ENCODE data around the gene CPA2.
A peak's percentile ranks its signal among the peaks of the same experiment; 100 is the strongest.
"Not testable (repeated sequence)": the region's sequence is repeated elsewhere in the genome, so short reads cannot be mapped to it uniquely, and the experiment has no call there.

The CPA2 gene

DNA sequence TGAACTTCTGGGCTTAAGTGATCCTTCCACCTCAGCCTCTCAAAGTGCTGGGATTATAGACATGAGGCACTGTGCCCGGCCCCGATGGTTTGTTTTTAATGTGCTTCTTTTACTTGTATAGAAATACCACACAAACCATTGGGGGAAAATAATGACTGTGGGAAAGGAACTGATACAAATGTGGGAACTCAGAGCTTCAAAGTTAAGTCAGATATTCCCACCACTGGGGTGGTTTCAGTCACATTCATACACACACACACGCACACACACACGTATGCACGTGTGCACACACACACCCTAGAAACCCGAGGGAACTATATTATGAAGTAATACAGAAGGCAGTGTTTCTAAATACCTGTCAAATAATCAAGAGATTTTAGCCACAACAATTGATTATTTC is 43.3 kb downstream of the CPA2 start:
- DNase-seq (ENCODE audit: low read depth), result no peak

DNA sequence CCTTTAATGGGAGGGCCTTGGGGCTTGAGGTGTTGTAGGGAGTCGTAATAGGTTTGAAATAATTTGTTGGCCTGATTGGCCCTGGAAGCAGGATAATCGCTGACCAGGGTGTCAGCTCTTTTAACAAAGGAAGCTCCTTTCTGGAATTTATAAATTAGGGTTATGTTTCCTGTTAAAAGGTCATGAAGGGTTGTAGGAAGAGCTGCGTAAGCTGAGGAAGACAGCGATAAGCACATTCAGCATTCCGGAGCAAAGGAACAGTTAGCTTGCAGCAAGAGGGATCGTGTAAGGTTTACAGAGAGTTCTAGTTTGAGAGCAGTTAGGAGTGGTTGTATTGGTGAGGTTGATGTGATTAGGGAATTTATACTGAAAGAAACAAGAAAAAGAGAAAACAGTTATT is 47.6 kb downstream of the CPA2 start:
- no peak for DNase-seq (ENCODE audit: low read depth)

DNA sequence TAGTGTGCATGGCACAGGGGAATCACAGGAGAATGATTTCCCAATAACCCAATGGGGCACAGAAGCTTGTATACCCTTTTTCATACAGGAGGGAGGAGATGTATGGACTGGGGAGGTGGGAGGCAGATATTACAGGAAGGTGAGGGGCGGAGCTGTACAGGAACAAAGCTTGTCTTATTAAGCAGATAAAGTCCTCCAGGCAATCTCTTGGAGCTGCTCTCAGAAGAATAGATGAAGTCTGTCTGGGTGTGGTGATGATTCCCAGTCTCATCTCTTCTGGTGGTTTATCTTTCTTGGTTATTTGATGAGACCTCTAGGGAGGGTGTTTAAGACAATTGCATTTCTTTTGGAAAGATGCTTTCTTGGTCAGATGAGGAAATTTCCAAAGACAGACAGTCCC is 52.9 kb downstream of the CPA2 start:
- no peak for DNase-seq (ENCODE audit: low read depth)

DNA sequence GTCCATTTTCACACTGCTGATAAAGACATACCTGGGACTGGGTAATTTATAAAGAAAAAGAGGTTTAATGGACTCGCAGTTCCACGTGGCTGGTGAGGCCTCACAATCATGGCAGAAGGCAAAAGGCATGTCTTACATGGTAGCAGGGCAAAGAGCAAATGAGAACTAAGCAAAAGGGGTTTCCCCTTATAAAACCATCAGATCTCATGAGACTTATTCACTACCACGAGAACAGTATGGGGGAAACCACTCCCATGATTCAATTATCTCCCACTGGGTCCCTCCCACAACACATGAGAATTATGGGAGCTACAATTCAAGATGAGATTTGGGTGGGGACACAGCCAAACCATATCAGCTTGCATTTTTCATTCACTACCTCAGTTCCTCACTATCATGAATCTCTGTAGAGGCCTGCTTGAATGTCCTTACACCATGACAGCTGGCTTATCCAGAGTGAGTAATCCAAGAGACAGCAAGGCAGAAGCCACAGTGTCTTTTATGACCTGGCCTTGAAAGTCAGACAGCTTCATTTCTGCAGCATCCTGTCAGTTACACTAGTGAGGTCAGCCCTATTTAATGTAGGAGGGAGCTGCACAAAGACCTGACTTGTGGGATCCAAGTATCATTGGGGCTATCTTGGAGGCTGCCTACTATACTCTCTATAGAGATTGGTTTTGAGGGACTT is 55.0 kb downstream of the CPA2 start:
- not testable (repeated sequence) for DNase-seq (ENCODE audit: low read depth)

DNA sequence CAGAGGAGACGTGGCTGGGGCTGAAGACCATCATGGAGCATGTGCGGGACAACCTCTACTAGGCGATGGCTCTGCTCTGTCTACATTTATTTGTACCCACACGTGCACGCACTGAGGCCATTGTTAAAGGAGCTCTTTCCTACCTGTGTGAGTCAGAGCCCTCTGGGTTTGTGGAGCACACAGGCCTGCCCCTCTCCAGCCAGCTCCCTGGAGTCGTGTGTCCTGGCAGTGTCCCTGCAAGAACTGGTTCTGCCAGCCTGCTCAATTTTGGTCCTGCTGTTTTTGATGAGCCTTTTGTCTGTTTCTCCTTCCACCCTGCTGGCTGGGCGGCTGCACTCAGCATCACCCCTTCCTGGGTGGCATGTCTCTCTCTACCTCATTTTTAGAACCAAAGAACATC is 56.0 kb downstream of the CPA2 start:
- DNase-seq (ENCODE audit: low read depth), result no peak

DNA sequence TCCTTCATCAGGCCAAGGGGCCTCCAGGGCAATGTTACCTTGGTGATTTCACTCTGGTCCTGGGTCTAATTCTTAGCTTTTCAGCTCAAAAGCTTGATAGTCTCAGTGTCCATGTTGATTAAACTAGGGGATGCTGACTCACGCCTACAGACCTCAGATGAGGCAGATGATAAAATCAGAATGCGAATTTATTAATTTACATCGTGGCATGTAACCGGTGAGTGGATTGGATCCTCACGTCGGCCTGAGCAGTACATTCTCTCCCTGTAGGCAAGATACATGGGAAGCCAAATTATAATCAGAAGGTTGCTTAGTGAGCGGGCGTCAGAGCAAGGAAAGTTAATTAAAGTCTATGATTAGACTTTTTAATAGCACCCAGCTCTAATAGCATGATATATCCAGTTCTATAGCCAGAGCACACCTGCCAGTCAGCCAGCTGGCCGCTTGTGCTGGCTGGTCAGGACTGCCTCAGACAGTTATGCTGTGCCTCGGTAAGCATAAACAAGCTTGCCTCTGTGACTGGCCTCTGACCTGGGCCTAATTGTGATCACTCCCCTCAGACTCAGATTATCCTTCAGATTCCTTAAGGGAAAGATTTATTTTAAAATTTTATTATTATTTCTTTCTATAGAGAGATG is 57.8 kb downstream of the CPA2 start:
- no peak for DNase-seq (ENCODE audit: low read depth)

DNA sequence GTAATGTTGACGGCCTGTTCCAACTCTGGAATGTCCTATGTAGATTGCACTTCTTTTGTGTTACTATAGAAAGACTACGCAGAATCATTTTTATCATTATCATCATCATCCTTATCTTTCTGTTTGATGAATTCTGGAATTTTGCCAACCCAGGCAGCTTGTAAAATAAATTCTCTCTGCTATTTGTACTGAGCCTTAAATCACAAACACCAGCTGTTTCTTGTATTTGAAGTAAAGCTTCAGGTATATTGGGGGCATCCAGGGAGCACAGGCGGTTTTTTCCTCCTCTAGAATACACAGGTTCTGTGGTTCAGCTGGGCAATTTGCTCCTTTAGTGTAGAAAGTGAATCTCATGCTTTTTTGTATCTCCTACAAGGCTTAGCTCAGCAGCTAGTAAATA is 63.0 kb downstream of the CPA2 start:
- DNase-seq (ENCODE audit: low read depth), result no peak

DNA sequence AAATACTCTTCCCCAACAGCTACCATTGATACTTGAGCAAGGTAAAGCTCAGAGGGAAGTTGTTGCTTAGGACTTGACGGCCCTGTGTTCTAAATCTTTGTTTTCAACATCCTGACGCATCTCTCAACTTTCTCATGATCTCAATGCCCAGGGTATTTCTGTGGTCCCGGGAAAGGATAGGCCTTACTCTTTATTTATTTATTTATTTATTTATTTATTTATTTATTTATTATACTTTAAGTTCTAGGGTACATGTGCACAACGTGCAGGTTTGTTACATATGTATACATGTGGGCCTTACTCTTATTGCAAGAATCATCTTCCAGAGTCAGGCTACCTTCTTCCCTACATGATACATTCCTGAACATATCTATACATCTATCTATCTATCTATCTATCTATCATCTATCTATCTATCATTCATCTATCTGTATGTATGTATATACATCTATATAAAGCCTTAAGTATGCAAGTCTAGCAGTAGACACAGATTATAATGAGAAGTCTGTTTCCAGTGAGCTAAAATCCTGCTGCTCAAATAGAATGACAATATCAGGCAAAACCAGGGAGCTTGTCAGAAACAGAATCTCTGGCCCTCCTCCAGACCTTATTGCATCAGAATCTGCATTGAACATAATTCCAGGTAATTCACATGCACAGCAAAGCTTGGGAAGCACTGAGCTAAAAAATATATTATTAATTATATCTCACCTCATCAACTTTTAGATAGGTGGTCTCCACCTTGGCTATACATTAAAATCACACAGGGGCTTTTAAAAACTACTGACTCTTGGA is 65.8 kb downstream of the CPA2 start:
- DNase-seq (ENCODE audit: low read depth), result no peak

DNA sequence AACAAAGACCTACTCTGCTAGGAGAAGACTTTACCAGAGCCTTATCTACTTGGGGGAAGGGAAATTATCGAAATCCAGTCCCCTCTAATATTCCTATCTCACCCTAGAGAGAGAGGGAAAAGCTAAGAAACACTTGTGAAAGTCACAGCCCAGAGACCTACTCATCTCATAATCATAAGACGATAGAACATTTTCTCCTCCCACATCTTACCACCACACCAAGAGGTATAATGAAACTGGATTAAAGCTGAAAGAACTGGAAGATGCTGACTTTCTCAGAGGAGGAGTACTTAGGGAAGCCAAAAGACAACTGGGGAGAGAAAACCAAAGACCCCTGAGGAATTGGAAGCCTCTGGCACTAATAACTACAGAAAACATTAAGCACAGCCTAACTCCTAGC is 67.2 kb downstream of the CPA2 start:
- no peak for DNase-seq (ENCODE audit: low read depth)

DNA sequence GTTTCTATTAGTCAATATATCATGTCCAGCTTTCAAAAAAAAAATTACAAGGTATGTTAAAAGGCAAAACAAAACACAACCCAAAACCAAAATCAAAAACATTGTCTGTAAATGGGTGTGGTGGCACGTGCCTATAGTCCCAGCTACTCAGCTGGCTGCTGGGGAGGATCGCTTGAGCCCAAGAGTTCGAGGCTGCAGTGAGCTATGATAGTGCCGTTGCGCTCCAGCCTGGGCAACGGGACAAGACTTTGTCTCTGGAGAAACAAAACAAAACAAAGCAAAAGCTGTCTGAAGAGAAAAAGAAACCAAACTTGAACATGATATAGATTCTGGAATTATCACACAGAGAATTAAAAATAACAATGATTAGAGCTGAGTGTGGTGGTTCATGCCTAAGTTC is 67.6 kb downstream of the CPA2 start:
- peak; percentile 27 for DNase-seq (ENCODE audit: low read depth)

DNA sequence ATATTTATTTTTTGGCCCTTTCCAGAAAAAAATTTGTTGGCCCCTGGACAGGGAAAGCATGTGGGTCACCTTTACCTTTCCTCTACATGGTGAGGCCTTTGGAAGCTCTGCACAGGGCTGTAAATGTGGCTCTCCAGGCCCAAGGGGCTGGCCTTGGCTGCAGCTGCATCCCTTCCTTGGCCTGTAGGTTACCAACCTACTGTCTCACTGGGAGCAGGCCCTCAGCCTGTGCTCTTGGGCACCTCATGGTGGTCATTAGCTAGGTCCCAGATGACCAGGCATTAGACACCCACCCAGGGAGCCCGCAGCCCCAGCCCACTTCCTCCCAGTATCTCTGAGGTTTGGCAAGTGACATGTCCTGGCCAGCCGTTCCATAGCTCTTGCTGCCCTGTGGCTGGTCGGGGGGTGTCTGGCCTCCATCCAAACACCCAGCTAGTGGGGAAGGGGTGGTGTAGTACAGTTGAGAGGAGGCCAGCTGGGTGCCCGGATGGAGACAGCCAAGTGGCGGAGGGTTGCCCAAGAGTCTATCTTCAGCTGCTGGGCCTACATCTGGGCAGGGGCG is 70.8 kb downstream of the CPA2 start:
- no peak for DNase-seq (ENCODE audit: low read depth)

DNA sequence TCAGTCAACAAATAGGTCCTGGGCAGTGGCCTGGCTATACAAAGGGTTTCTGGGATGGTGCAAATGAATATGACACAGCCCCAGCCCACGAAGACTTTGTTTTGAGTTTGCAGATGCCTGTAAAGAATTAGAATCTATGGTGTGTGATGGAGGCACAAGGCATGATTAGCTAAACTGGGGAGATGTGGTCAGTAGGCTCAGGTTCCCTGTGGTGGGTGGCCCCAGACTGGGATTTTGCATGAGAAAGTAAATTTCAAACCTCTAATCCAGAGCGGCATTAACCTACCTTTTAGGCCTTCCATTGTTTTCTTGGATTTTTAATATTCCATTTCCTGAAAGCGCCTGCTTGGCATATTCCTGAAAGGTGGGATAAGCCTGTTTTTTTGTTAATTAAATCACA is 71.6 kb downstream of the CPA2 start:
- no peak for DNase-seq (ENCODE audit: low read depth)

Measured in fibroblast of gingiva (primary cell).